Mesothelial cell of epicardium (in vitro differentiated cells): Measurements from ENCODE around the gene GIGYF2. TPM values are rescaled to one million over a fixed set of nuclear protein-coding genes. Genes with fewer than 3 reads are reported as not detected.

ENCODE experiments used
- DNase-seq, 2 experiments: peaks; one replicate each; pipeline ENCODE4 v3.0.0; 2021; ENCODE audit warnings: low spot score in 2 of 2; ENCODE audit not compliant: unreplicated experiment in 2 of 2
- H3K27ac Mint-ChIP-seq: 2 replicates; pipeline ENCODE4 v1.8.0; 2021; ENCODE audit warnings: mixed read lengths
- H3K27me3 Mint-ChIP-seq: 2 replicates; pipeline ENCODE4 v1.8.0; 2021; ENCODE audit warnings: low read depth, mixed read lengths
- H3K36me3 Mint-ChIP-seq: 2 replicates; pipeline ENCODE4 v1.8.0; 2021; ENCODE audit warnings: mixed read lengths
- H3K4me1 Mint-ChIP-seq: 2 replicates; pipeline ENCODE4 v1.8.0; 2021; ENCODE audit warnings: mixed read lengths
- H3K4me3 Mint-ChIP-seq: 2 replicates; pipeline ENCODE4 v1.8.0; 2021; ENCODE audit warnings: mild to moderate bottlenecking, moderate library complexity, mixed read lengths
- H3K9me3 Mint-ChIP-seq: 2 replicates; pipeline ENCODE4 v1.8.0; 2021; ENCODE audit warnings: mixed read lengths
- total RNA-seq: library from RNA; stranded (reverse); gene quantifications from 3 replicates; pipeline ENCODE4 v1.2.1, GENCODE V29; 2021
- TF ChIP-seq, protein P1 (sequence below): fragments of 200-600 bp; sonication (generic); IDR thresholded peaks from one replicate; pipeline ENCODE4 v1.5.0; 2021; ENCODE audit warnings: antibody characterized with exemption; ENCODE audit not compliant: unreplicated experiment

Gene GIGYF2
- total RNA-seq, 1 donor from 2014 or later, result 78.8 TPM

- Mint-ChIP-seq H3K36me3 (no peaks in the 10 kb centered on the region), H3K27ac (no peak overlapping the region), H3K4me1 (peaks cover 30% of the 10 kb centered on the region), H3K27me3 (no peaks in the 10 kb centered on the region), H3K4me3 (no peak overlapping the region), H3K9me3 (no peaks in the 10 kb centered on the region)
- DNase-seq, result no peak
- TF ChIP-seq, protein P1, sequence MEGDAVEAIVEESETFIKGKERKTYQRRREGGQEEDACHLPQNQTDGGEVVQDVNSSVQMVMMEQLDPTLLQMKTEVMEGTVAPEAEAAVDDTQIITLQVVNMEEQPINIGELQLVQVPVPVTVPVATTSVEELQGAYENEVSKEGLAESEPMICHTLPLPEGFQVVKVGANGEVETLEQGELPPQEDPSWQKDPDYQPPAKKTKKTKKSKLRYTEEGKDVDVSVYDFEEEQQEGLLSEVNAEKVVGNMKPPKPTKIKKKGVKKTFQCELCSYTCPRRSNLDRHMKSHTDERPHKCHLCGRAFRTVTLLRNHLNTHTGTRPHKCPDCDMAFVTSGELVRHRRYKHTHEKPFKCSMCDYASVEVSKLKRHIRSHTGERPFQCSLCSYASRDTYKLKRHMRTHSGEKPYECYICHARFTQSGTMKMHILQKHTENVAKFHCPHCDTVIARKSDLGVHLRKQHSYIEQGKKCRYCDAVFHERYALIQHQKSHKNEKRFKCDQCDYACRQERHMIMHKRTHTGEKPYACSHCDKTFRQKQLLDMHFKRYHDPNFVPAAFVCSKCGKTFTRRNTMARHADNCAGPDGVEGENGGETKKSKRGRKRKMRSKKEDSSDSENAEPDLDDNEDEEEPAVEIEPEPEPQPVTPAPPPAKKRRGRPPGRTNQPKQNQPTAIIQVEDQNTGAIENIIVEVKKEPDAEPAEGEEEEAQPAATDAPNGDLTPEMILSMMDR, result no peak
These were observed 190.2 kb downstream of the GIGYF2 start for GRCh38 chr2:232887171-232887850.

GRCh38 chr2:232888099-232888836, 191.1 kb downstream of the GIGYF2 start:
- no peak overlapping the region for H3K4me3 Mint-ChIP-seq
- H3K36me3 Mint-ChIP-seq, result no peaks in the 10 kb centered on the region
- H3K4me1 Mint-ChIP-seq, result peaks cover 30% of the 10 kb centered on the region
- DNase-seq, result no peak
- H3K9me3 Mint-ChIP-seq, result no peaks in the 10 kb centered on the region
- TF ChIP-seq, protein P1, result no peak
- H3K27ac Mint-ChIP-seq, result no peak overlapping the region
- H3K27me3 Mint-ChIP-seq, result no peaks in the 10 kb centered on the region

DNA sequence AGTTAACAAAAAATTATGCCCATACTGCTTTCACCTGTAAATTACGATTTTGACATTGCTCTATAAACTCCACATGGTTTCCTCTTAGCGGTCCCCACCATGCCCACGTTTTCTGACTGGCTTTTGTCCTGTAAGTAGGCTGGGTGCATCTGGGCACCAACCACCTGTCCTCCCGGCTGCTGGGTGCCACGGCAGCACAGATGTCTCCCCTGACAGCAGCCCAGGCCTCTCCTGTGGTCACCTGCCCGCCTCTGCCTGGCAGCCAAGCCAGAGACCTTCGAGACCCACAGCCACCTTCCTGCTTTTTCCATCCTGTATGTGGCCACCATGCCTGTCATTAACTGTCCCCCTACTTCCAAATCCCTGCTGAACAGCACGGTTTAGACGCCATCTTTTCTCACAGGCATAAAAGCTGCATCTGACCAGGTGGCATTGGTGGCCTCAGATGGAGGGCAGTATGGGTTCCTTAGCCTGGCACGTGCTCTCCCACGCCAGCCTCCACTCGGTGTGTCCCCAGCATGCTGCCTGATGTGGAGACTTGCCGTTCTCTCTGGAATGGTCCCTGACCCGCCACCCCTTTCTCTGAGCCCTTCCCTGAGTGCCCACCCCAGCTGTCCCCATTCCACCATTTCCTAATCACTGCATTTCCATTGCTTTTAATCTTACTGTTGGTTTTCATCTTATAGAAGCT, 191.9 kb downstream of the GIGYF2 start:
- no peak overlapping the region for H3K27ac Mint-ChIP-seq

GRCh38 chr2:232889876-232890401, 192.8 kb downstream of the GIGYF2 start:
- H3K36me3 Mint-ChIP-seq, result no peaks in the 10 kb centered on the region
- H3K4me3 Mint-ChIP-seq, result no peak overlapping the region
- no peaks in the 10 kb centered on the region for H3K27me3 Mint-ChIP-seq
- TF ChIP-seq, protein P1, result no peak
- no peak for DNase-seq
- H3K27ac Mint-ChIP-seq, result no peak overlapping the region
- no peaks in the 10 kb centered on the region for H3K9me3 Mint-ChIP-seq
- H3K4me1 Mint-ChIP-seq, result peaks cover 30% of the 10 kb centered on the region

More for the DNA sequence above, 191.9 kb downstream of the GIGYF2 start:
- no peaks in the 10 kb centered on the region for H3K27me3 Mint-ChIP-seq
- H3K4me1 Mint-ChIP-seq, result peaks cover 30% of the 10 kb centered on the region
- no peak for DNase-seq
- no peaks in the 10 kb centered on the region for H3K9me3 Mint-ChIP-seq
- TF ChIP-seq, protein P1, result no peak
- H3K36me3 Mint-ChIP-seq, result no peaks in the 10 kb centered on the region
- H3K4me3 Mint-ChIP-seq, result no peak overlapping the region

DNA sequence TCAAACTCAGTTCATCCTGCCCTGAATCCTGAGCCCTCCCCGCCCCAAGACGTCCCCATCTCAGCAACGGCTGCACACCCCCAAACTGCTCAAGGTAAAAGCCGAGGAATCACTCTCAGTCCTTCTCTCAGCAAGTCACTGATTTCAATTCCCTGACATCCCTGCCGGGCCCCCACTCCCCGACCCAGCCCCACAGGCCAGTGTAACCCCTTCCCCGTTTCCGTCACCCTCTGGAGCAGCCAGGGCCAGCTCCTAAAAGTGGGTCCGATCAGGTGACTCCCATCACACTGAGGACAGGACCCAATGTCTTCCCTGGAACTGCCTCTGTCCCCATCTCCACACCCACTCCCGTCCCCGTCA, 193.4 kb downstream of the GIGYF2 start:
- no peak overlapping the region for H3K27ac Mint-ChIP-seq
- no peaks in the 10 kb centered on the region for H3K9me3 Mint-ChIP-seq
- H3K36me3 Mint-ChIP-seq, result no peaks in the 10 kb centered on the region
- H3K27me3 Mint-ChIP-seq, result no peaks in the 10 kb centered on the region
- peaks cover 26% of the 10 kb centered on the region for H3K4me1 Mint-ChIP-seq
- TF ChIP-seq, protein P1, result no peak
- peak overlapping the region; percentile 56 for H3K4me3 Mint-ChIP-seq
- DNase-seq, result no peak
